WTC11 (cell line): ENCODE data around the gene PRM2. TPM values are rescaled to one million over a fixed set of nuclear protein-coding genes. Genes with fewer than 3 reads are reported as not detected.

Source experiments
- ATAC-seq: fragments of 200-7000 bp; cut with Tn5 transposase; 2 replicates; pipeline ENCODE4 v1.10.0; 2021; ENCODE audit warnings: mild to moderate bottlenecking, moderate library complexity
- CTCF ChIA-PET: fragments of 300-600 bp; sonication (Branson Sonifier 250); formaldehyde crosslinking; loops from one replicate; lab custom pipeline; 2021; ENCODE audit warnings: antibody characterized with exemption; lab: Charles Lee
- POLR2A ChIA-PET: fragments of 350-600 bp; sonication (Branson Sonifier 250); formaldehyde crosslinking; loops from one replicate; lab custom pipeline; 2021; ENCODE audit warnings: antibody characterized with exemption; lab: Charles Lee
- DNase-seq: peaks from one replicate; pipeline ENCODE4 v3.0.0; 2021; ENCODE audit warnings: low spot score
- H3K27ac Mint-ChIP-seq: 2 replicates; pipeline ENCODE4 v1.8.0; 2021; ENCODE audit warnings: mixed read lengths
- H3K27me3 Mint-ChIP-seq: 2 replicates; pipeline ENCODE4 v1.8.0; 2021; ENCODE audit warnings: low read depth, mild to moderate bottlenecking, moderate library complexity, mixed read lengths
- H3K36me3 Mint-ChIP-seq: 2 replicates; pipeline ENCODE4 v1.8.0; 2021; ENCODE audit warnings: mixed read lengths
- H3K4me1 Mint-ChIP-seq: 2 replicates; pipeline ENCODE4 v1.8.0; 2022; ENCODE audit warnings: mixed read lengths
- H3K4me3 Mint-ChIP-seq: 2 replicates; pipeline ENCODE4 v1.8.0; 2021; ENCODE audit warnings: mild to moderate bottlenecking, moderate library complexity, mixed read lengths
- H3K9me3 Mint-ChIP-seq: 2 replicates; pipeline ENCODE4 v1.8.0; 2021; ENCODE audit warnings: mixed read lengths
- JAZF1 ChIP-seq: fragments of 250-450 bp; sonication (Bioruptor Pico); IDR thresholded peaks from 2 replicates; pipeline ENCODE4 v1.9.0; 2021; ENCODE audit warnings: moderate library complexity, mild to moderate bottlenecking, inconsistent platforms
- MYBL2 ChIP-seq: sonication (generic); formaldehyde crosslinking; IDR thresholded peaks from 2 replicates; pipeline ENCODE4 v1.8.1; 2023; ENCODE audit warnings: mild to moderate bottlenecking, moderate library complexity, missing genetic modification reagents
- OVOL2 ChIP-seq: fragments of 250-450 bp; sonication (Bioruptor Pico); IDR thresholded peaks from 2 replicates; pipeline ENCODE4 v1.9.0; 2021; ENCODE audit warnings: mild to moderate bottlenecking, borderline replicate concordance
- SMAD3 ChIP-seq: sonication (generic); formaldehyde crosslinking; IDR thresholded peaks from 2 replicates; pipeline ENCODE4 v1.8.0; 2022; ENCODE audit warnings: missing genetic modification reagents, mild to moderate bottlenecking, borderline replicate concordance
- TEAD4 ChIP-seq: sonication (generic); formaldehyde crosslinking; IDR thresholded peaks from 2 replicates; pipeline ENCODE4 v1.8.0; 2022; ENCODE audit warnings: mild to moderate bottlenecking, missing genetic modification reagents
- ZBTB21 ChIP-seq: sonication (generic); formaldehyde crosslinking; IDR thresholded peaks from 2 replicates; pipeline ENCODE4 v1.8.1; 2023; ENCODE audit warnings: mild to moderate bottlenecking, missing genetic modification reagents, borderline replicate concordance
- total RNA-seq: library from RNA; stranded (reverse); gene quantifications from 3 replicates; pipeline ENCODE4 v1.2.3, GENCODE V29; 2021
- TF ChIP-seq, protein P1 (sequence below): fragments of 250-450 bp; sonication (Bioruptor Pico); IDR thresholded peaks from 2 replicates; pipeline ENCODE4 v1.9.0; 2021; ENCODE audit warnings: moderate library complexity, mild to moderate bottlenecking, inconsistent platforms, borderline replicate concordance
- TF ChIP-seq, protein P2 (sequence below): sonication (generic); formaldehyde crosslinking; IDR thresholded peaks from 2 replicates; pipeline ENCODE4 v1.8.0; 2022; ENCODE audit warnings: missing genetic modification reagents
- TF ChIP-seq, protein P3 (sequence below): sonication (generic); formaldehyde crosslinking; IDR thresholded peaks from 2 replicates; pipeline ENCODE4 v1.8.1; 2023; ENCODE audit warnings: mild to moderate bottlenecking, moderate library complexity, missing genetic modification reagents
- TF ChIP-seq, protein P4 (sequence below): fragments of 250-450 bp; sonication (Bioruptor Pico); IDR thresholded peaks from 2 replicates; pipeline ENCODE4 v2.1.2; 2022; ENCODE audit warnings: mild to moderate bottlenecking, moderate library complexity
- TF ChIP-seq, protein P5 (sequence below): sonication (generic); formaldehyde crosslinking; IDR thresholded peaks from 2 replicates; pipeline ENCODE4 v1.8.1; 2023; ENCODE audit warnings: mild to moderate bottlenecking, missing genetic modification reagents, moderate library complexity

Gene PRM2
- total RNA-seq, 1 experiment from 2014 or later: not detected

DNA sequence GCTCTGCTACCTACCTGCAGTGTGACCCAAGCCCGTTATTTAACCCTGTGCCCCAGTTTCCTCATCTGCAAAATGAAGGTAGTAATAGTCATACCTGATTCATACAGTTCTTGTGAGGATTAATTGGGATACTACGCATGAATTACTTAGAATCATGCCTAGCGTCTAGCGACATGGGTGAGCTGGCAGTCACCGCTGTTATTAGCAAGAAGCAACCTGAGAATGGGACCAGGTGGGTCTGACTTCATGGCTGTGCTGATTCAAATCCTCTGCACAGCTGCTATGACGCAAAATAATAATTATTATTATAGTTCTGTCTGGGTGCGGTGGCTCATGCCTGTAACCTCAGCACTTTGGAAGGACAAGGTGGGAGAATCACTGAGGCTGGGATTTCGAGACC lies 28.1 kb downstream of the PRM2 start:
- POLR2A ChIA-PET: interaction anchor here (0.7 kb wide), 1 partner anchor 8 kb away, joined by 4 read pairs; the partner anchor contains the start of gene SOCS1
- H3K27ac Mint-ChIP-seq: no peak overlapping the region
- H3K27me3 Mint-ChIP-seq: no peaks in the 10 kb centered on the region
- no peak overlapping the region for H3K4me3 Mint-ChIP-seq
- ATAC-seq (no peak), DNase-seq (no peak)
- no peaks in the 10 kb centered on the region for H3K9me3 Mint-ChIP-seq
- CTCF ChIA-PET: interaction anchor here (0.9 to 2.7 kb wide), 2 partner anchors 8 to 124 kb away, joined by 3 to 16 read pairs; partner anchors contain the start of gene SOCS1
- TF ChIP-seq, protein P1, sequence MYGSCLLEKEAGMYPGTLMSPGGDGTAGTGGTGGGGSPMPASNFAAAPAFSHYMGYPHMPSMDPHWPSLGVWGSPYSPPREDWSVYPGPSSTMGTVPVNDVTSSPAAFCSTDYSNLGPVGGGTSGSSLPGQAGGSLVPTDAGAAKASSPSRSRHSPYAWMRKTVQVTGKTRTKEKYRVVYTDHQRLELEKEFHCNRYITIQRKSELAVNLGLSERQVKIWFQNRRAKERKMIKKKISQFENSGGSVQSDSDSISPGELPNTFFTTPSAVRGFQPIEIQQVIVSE (CRISPR knock-in tag): no peak
- H3K4me1 Mint-ChIP-seq: peaks cover 22% of the 10 kb centered on the region
- peaks cover 6% of the 10 kb centered on the region for H3K36me3 Mint-ChIP-seq

DNA sequence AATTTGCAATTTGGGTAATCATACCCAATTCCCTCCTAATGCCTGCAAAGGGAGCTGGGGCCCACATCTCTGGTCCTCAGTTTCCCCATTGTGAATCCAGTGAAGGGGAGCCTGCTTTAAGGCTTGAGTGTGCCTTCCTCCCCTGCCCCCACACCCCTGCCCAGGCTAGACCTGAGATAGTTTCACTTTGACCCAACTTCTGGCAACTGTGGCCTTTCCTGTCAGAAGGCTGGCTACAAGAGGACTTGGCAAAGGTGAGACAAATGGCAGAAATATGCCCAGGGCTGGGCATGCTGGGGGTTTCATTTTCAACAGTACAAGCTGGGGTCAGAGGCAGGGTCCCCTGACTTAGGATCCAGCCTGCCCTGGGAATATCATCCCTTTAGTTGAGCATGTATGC lies 30.3 kb downstream of the PRM2 start:
- ATAC-seq (no peak), DNase-seq (no peak)
- H3K4me3 Mint-ChIP-seq: no peak overlapping the region
- POLR2A ChIA-PET: interaction anchor here (0.7 kb wide), 1 partner anchor 16 kb away, joined by 3 read pairs; no protein-coding TSS in a partner anchor
- H3K27me3 Mint-ChIP-seq: no peaks in the 10 kb centered on the region
- CTCF ChIA-PET: interaction anchor here (1.2 to 2.7 kb wide), 3 partner anchors 9 to 126 kb away, joined by 4 to 16 read pairs (median 7); partner anchors contain the start of gene SOCS1
- H3K9me3 Mint-ChIP-seq: no peaks in the 10 kb centered on the region
- H3K27ac Mint-ChIP-seq: no peak overlapping the region
- peaks cover 9% of the 10 kb centered on the region for H3K4me1 Mint-ChIP-seq
- no peaks in the 10 kb centered on the region for H3K36me3 Mint-ChIP-seq
- no peak for TF ChIP-seq MYBL2 (CRISPR knock-in tag)
- TF ChIP-seq JAZF1 (CRISPR knock-in tag): no peak

DNA sequence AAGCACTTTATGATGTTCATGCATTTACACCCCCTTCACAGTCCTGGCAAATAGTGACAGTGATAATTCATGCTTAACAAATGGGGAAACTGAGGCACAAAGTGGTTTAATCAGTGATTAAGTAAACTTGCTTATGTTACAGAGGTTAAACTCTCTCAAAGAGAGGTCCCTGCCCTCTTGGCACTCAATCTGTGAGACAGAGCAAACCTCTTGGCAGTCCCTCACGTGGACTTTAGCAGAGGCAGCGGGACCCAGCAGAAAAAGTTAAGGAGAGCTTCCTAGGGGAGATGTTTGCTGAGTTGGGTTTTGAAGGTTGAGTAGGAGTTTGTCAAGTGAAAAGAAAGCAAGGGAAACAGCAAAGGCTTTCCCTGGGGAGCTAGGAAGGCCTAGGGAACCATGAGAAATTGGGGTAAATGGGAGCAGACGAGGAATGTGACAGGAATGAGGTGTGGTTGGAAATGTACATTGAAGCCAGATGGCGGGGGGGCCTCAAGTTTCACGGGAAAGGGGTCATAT lies 31.0 kb downstream of the PRM2 start:
- no peaks in the 10 kb centered on the region for H3K27me3 Mint-ChIP-seq
- H3K27ac Mint-ChIP-seq: no peak overlapping the region
- no peak for DNase-seq
- ATAC-seq: no peak
- POLR2A ChIA-PET: interaction anchor here (0.7 kb wide), 1 partner anchor 16 kb away, joined by 3 read pairs; no protein-coding TSS in a partner anchor
- CTCF ChIA-PET: interaction anchor here (1.2 to 2.1 kb wide), 2 partner anchors 10 to 62 kb away, joined by 4 to 7 read pairs; partner anchors contain the start of gene SOCS1
- no peaks in the 10 kb centered on the region for H3K9me3 Mint-ChIP-seq
- TF ChIP-seq, protein P2, sequence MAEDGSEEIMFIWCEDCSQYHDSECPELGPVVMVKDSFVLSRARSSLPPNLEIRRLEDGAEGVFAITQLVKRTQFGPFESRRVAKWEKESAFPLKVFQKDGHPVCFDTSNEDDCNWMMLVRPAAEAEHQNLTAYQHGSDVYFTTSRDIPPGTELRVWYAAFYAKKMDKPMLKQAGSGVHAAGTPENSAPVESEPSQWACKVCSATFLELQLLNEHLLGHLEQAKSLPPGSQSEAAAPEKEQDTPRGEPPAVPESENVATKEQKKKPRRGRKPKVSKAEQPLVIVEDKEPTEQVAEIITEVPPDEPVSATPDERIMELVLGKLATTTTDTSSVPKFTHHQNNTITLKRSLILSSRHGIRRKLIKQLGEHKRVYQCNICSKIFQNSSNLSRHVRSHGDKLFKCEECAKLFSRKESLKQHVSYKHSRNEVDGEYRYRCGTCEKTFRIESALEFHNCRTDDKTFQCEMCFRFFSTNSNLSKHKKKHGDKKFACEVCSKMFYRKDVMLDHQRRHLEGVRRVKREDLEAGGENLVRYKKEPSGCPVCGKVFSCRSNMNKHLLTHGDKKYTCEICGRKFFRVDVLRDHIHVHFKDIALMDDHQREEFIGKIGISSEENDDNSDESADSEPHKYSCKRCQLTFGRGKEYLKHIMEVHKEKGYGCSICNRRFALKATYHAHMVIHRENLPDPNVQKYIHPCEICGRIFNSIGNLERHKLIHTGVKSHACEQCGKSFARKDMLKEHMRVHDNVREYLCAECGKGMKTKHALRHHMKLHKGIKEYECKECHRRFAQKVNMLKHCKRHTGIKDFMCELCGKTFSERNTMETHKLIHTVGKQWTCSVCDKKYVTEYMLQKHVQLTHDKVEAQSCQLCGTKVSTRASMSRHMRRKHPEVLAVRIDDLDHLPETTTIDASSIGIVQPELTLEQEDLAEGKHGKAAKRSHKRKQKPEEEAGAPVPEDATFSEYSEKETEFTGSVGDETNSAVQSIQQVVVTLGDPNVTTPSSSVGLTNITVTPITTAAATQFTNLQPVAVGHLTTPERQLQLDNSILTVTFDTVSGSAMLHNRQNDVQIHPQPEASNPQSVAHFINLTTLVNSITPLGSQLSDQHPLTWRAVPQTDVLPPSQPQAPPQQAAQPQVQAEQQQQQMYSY (CRISPR knock-in tag): no peak
- TF ChIP-seq OVOL2 (CRISPR knock-in tag) (no peak), SMAD3 (CRISPR knock-in tag) (no peak), ZBTB21 (no peak), TEAD4 (no peak)
- TF ChIP-seq, protein P3, sequence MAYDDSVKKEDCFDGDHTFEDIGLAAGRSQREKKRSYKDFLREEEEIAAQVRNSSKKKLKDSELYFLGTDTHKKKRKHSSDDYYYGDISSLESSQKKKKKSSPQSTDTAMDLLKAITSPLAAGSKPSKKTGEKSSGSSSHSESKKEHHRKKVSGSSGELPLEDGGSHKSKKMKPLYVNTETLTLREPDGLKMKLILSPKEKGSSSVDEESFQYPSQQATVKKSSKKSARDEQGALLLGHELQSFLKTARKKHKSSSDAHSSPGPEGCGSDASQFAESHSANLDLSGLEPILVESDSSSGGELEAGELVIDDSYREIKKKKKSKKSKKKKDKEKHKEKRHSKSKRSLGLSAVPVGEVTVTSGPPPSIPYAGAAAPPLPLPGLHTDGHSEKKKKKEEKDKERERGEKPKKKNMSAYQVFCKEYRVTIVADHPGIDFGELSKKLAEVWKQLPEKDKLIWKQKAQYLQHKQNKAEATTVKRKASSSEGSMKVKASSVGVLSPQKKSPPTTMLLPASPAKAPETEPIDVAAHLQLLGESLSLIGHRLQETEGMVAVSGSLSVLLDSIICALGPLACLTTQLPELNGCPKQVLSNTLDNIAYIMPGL (CRISPR knock-in tag): no peak
- TF ChIP-seq, protein P4, sequence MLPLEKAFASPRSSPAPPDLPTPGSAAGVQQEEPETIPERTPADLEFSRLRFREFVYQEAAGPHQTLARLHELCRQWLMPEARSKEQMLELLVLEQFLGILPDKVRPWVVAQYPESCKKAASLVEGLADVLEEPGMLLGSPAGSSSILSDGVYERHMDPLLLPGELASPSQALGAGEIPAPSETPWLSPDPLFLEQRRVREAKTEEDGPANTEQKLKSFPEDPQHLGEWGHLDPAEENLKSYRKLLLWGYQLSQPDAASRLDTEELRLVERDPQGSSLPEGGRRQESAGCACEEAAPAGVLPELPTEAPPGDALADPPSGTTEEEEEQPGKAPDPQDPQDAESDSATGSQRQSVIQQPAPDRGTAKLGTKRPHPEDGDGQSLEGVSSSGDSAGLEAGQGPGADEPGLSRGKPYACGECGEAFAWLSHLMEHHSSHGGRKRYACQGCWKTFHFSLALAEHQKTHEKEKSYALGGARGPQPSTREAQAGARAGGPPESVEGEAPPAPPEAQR: no peak
- TF ChIP-seq, protein P5, sequence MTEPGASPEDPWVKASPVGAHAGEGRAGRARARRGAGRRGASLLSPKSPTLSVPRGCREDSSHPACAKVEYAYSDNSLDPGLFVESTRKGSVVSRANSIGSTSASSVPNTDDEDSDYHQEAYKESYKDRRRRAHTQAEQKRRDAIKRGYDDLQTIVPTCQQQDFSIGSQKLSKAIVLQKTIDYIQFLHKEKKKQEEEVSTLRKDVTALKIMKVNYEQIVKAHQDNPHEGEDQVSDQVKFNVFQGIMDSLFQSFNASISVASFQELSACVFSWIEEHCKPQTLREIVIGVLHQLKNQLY (CRISPR knock-in tag): no peak
- no peak overlapping the region for H3K4me3 Mint-ChIP-seq
- H3K4me1 Mint-ChIP-seq: peaks cover 9% of the 10 kb centered on the region
- no peaks in the 10 kb centered on the region for H3K36me3 Mint-ChIP-seq
